Nucleus accumbens (tissue), 56 donors: ENCODE results near the gene ARNT2.

Experiments used
- DNase-seq, 56 donors: peaks; one replicate each; lab custom pipeline; 2025; lab: John Stamatoyannopoulos, UW

ARNT2 gene

GRCh38 chr15:80485370-80486164 lies 81.4 kb downstream of the ARNT2 start:
- DNase-seq = no peak

GRCh38 chr15:80487839-80488390 lies 83.7 kb downstream of the ARNT2 start:
- DNase-seq = no peak

GRCh38 chr15:80489030-80489594 lies 84.9 kb downstream of the ARNT2 start:
- no peak for DNase-seq

- no peak for DNase-seq
These were observed 86.3 kb downstream of the ARNT2 start for GRCh38 chr15:80490431-80490990.

GRCh38 chr15:80491163-80491847 lies 87.1 kb downstream of the ARNT2 start:
- no peak for DNase-seq

GRCh38 chr15:80492409-80492808 lies 88.2 kb downstream of the ARNT2 start:
- DNase-seq = no peak

GRCh38 chr15:80492874-80493273 lies 88.7 kb downstream of the ARNT2 start:
- no peak for DNase-seq

GRCh38 chr15:80494351-80494751 lies 90.2 kb downstream of the ARNT2 start:
- DNase-seq = no peak

GRCh38 chr15:80494756-80495155 lies 90.6 kb downstream of the ARNT2 start:
- no peak for DNase-seq

GRCh38 chr15:80495401-80495942 lies 91.3 kb downstream of the ARNT2 start:
- DNase-seq = no peak

- no peak for DNase-seq
These were observed 91.9 kb downstream of the ARNT2 start for GRCh38 chr15:80496096-80496495.

- DNase-seq = no peak
These were observed 93.0 kb downstream of the ARNT2 start for GRCh38 chr15:80497221-80497620.

- DNase-seq = no peak
These were observed 94.5 kb downstream of the ARNT2 start for GRCh38 chr15:80498652-80499051.

- DNase-seq = no peak
These were observed 95.8 kb downstream of the ARNT2 start for GRCh38 chr15:80500021-80500420.

- DNase-seq = no peak
These were observed 97.3 kb downstream of the ARNT2 start for GRCh38 chr15:80501476-80501875.

- DNase-seq = no peak
These were observed 98.6 kb downstream of the ARNT2 start for GRCh38 chr15:80502782-80503181.

- DNase-seq = no peak
These were observed 99.3 kb downstream of the ARNT2 start for GRCh38 chr15:80503319-80503952.

- DNase-seq = no peak
These were observed 100.7 kb downstream of the ARNT2 start for GRCh38 chr15:80504931-80505330.

GRCh38 chr15:80506286-80506893 lies 102.2 kb downstream of the ARNT2 start:
- no peak for DNase-seq

GRCh38 chr15:80507131-80507530 lies 102.9 kb downstream of the ARNT2 start:
- DNase-seq = no peak
